SK-MEL-5 (cell line): ENCODE measurements around the gene ATP6V1C2. TPM values are rescaled to one million over a fixed set of nuclear protein-coding genes. Genes with fewer than 3 reads are reported as not detected.
"Not testable (repeated sequence)": the region's sequence is repeated elsewhere in the genome, so short reads cannot be mapped to it uniquely, and the experiment has no call there.

Source experiments
- DNase-seq: peaks from one replicate; pipeline ENCODE4 v3.0.0-alpha.2; 2016; ENCODE audit warnings: low read depth, low spot score
- in situ Hi-C: cut with HindIII; loops from 2 replicates; pipeline ENCODE4 v1.10.0; 2016; ENCODE audit warnings: low sequenced_read_pairs, high pct_unique_total_duplicates, low pct_unique_long_range_greater_than_20kb
- total RNA-seq: library from RNA; depleted of rRNA; stranded (reverse); fragments of >200 nt; shearing (Covaris generic); gene quantifications from 2 replicates; pipeline ENCODE4 v1.2.3, GENCODE V29; 2014

ATP6V1C2 gene
- total RNA-seq, 1 experiment from 2014 or later: 1.1 TPM

DNA sequence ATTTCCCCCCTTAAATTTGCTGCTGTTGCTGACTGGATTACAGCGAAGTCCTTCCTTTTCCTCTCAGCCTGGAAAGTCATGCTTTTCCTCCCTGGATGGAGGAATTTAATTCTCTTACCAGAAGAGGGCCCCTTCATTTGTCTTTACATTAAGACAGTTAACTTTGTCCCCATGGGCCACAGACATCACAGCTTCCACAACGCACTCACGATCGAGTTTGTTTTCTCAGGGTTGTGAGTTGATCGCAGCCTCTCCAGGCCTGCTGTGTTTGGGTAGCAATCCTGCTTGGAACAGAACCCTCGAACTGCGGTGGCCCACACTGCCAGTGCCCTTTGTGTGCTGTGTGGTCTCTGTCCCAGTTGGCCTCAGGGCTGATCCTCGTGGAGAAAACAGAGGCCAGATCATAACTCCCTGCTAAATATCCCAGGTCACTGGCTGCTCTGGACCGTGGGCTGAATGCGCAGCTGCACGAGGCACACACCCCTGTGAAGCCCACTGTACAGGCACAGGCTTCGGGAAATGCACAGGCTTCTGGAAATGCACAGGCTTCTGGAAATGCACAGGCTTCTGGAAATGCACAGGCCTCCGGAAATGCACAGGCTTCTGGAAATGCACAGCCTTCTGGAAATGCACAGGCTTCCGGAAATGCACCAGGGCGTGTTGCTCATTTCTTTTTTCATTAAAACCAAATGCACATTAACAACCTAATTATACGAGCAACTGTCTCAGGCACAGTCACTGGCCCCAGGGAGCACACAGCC is 93.3 kb downstream of the ATP6V1C2 start:
- in situ Hi-C loops: no loop called here

DNA sequence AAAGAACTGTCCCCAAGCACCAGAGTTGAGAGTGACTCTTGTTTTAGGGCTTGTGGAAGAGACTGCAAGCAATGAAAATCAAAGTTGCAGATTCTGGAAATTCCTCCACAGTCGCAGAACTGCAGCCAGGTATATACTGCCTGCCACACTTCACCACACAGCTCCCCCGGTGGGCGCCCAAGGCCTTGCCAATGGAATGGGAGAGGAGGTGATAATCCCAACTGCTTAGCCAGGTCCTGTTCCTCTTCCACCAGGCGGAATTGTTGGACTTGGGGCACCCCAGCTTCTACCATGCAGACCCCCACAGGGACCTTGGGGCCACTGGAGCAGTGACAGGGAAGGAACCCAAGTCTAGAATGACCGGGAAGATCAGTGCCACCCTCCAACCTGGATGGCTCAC is 96.0 kb downstream of the ATP6V1C2 start:
- in situ Hi-C loops: no loop called here
- peak; percentile 30 for DNase-seq

More for the DNA sequence above, 93.3 kb downstream of the ATP6V1C2 start:
- DNase-seq: peak; percentile 32

GRCh38 chr2:10818305-10818704 is 96.9 kb downstream of the ATP6V1C2 start:
- DNase-seq, in situ Hi-C loops: not testable (repeated sequence)

DNA sequence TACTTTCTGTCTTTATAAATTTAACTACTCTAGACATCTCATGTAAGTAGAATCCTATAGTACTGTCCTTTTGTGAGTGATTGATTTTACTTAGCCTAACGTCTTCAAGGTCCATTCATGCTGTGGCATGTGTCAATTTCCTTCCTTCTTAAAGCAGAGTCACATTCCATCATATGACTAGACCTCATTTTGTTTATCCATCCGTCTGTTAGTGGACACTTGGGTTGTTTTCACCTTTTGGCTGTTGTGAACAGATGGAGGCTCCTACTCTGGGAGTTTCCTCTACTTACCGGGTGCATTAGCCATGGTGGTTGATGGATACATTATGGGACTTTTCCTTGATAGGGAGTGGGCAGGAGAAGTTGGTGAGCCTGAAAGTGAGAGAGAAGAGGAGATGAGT is 97.6 kb downstream of the ATP6V1C2 start:
- in situ Hi-C loops: no loop called here

DNA sequence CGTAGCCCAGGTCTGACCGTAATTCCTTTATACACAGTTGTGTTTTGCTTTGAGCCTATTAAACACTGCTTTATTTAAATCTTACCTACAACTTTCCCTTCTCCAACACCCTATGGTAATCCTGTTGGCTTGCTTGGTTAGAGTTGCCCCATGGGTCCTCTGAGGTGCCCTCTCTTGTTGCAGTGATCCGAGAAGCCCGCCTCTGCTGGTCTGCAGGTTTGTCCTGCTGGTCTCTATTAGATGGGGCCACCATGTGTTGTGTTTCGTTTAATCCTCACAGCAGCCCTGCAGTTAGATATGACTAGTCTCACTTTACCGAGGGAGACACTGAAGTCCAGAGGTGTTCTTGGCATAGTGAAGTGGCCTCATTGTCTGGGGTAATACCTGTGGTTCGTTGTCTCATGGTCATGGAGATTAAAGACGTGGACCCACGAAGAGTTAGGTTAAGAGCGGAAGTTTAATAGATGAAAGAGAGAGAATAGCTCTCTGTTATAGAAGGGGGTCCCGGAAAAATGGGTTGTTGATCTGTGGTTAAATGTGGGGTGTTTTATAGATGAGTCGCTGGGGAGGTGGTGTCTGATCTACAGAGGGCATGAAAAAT is 98.4 kb downstream of the ATP6V1C2 start:
- in situ Hi-C loops: no loop called here
- no peak for DNase-seq

More for the DNA sequence above, 97.6 kb downstream of the ATP6V1C2 start:
- no peak for DNase-seq

- DNase-seq: no peak
- in situ Hi-C loops: no loop called here
These were observed 99.1 kb downstream of the ATP6V1C2 start for GRCh38 chr2:10820562-10820961.

GRCh38 chr2:10820978-10821695 is 99.7 kb downstream of the ATP6V1C2 start:
- in situ Hi-C loops: no loop called here

DNA sequence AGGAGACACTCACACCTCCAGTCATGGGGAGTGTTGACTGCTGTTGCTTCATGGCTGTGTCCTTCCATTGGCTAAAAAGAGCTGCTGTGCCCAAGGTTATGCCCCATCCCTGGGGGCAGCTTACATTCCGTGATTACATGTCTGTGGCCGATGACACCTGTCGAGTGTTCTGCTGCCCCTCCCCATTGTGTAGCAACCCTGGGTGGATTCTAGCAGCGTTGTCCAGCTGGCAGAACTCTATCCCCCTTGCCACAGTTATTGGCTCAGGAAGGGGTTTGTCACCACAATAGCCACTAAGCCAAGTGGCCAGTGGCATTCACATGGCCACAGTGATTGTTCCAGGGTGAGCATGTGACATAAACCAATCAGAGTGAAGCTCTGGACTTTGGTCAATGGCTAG is 102.8 kb downstream of the ATP6V1C2 start:
- in situ Hi-C loops: no loop called here
- DNase-seq: no peak

More at GRCh38 chr2:10820978-10821695, 99.7 kb downstream of the ATP6V1C2 start:
- no peak for DNase-seq

- no peak for DNase-seq
- in situ Hi-C loops: no loop called here
These were observed 104.6 kb downstream of the ATP6V1C2 start for GRCh38 chr2:10826026-10826425.

DNA sequence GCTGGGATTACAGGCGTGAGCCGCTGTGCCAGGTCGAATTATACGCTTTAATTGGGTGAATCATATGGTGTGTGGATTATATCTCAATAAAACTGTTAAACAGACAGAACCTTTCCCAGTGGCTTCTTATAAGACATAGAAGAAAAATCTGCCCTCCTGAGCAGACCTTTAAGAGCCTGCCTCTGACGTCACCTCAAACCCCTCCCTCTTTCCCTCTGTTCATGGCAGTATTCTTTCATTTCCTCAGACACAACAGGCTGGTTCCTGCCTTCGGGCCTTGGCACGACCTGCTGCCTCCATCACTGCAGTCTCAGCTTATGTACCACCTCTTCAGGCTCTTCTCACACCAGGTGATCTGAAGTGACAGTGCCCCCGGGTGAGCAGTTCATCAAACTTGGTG is 105.2 kb downstream of the ATP6V1C2 start:
- in situ Hi-C loops: no loop called here
- DNase-seq: no peak

DNA sequence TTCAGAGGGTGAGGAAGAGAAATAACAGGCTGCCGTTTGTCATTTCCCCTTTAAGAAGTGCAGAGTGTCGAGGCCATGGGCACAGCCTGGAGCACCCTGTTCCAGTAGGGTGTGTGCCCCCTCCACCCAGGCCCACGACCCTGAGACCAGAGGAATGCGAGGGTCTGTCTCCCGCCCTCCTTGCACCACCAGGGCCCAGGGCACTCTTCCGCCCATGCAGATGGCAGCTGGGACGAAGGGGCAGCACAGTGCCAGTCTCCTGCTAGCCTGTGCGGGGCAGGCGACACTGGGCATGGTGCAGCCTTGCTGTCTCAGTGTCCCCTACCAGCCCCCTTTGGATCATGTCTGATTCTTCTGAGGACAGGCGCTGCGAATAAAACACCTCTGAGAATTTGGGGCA is 106.9 kb downstream of the ATP6V1C2 start:
- DNase-seq: no peak
- in situ Hi-C loops: no loop called here

DNA sequence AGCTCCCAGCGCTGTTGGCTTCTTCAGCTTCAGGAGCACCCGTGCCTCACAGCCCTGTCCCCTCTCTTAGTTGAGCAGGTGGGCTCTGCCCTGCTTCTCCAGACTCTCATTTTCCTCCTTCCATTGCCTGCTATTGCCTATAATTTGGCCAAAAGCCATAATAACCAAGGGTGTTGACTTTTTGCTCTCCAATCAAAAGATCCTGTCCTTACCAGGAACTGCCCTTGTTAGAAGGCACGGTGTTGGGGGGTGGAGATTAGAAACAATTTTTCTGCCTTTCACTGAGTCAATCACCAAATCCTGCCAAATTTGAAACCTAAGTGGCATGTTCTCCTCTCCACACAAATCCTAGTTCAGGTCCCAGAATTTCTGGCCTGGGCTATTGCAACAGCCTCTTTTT is 107.9 kb downstream of the ATP6V1C2 start:
- no peak for DNase-seq
- in situ Hi-C loops: no loop called here

- in situ Hi-C loops: no loop called here
- DNase-seq: no peak
These were observed 108.8 kb downstream of the ATP6V1C2 start for GRCh38 chr2:10830203-10830602.

DNA sequence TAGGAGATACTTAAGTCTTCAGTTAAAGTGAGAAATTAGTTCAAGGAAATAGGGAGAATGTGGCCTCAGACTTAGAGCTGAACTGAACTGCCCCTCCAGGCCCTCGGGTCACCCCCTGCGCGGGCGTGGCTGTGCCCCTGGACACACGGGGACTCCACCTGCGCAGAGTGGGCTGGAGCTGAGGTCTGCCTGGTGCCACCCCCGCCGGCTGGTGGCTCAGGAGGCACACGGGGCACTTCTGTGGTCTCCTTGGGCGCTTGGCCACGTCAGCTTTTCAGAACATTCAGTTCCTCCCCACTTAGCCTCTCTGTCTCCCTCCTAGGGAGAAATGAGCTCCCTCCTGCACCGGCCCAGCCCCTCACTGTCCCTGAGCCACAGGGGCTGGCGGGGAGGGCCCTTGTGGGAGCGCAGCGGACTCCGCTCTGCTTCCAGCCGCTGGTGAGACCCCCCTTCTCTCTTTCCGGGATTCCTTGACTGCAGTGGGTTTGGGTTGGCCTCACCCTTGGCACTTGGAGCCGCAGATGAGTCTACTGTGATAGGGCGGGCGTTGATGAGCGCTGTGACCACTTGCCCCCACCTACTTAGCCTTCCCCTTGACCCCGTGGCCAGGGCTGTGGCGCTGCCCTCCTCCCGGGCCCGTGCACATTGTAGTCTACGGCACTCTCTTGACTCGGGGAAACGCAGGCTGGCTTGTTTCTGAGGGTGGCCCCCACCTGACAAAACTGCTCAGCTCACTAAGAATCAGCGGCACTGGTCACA is 109.4 kb downstream of the ATP6V1C2 start:
- in situ Hi-C loops: no loop called here
- DNase-seq: no peak

GRCh38 chr2:10831400-10831985 is 110.1 kb downstream of the ATP6V1C2 start:
- DNase-seq: no peak
- in situ Hi-C loops: no loop called here

DNA sequence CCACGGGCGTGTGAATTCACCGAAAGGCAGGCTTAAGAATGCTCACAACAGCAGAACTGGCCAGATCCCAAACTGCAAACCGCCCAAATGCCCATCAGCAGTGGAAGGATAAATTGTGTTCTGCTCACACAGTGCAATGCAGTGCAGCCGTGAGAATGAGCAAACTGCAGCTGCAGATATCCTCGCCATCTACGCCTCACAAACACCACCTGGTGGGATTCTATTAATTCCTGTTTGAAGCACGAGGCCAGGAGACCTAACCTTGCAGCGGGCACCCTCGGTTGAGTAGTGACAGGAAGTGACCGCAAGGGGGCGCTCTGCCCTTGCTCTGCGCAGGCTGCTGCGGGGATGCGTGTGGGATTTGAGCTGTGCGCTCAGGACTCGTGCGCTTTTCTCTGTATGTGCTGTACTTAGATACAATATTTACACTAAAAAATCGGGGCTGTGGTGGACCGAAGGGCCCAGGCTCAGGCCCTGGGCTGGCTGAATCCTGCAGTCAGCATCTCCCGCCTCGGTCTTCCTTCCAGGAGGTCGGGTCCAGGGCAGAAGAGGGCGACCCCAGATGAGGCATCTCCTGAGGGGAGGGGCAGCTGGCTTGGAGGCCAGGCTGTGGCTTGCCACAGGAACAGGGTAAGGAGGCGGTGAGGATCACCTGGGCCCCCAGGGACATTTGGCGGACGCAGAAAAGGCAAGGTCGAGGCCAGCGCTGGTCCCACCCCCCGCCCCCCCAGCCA is 110.9 kb downstream of the ATP6V1C2 start:
- in situ Hi-C loops: no loop called here
- peak; percentile 83 for DNase-seq

- in situ Hi-C loops: no loop called here
- no peak for DNase-seq
These were observed 111.6 kb downstream of the ATP6V1C2 start for GRCh38 chr2:10833021-10833420.
